Activated CD8-positive, alpha-beta memory T cell treated with anti-CD3 and anti-CD28 coated beads, Interleukin-2, amount 50 U/mL, for 24 hours (primary cell): Measurements from ENCODE around the gene SLC17A3.

Experiments
- DNase-seq: peaks from one replicate; pipeline ENCODE4 v3.0.0-alpha.2; 2020; ENCODE audit errors: extremely low read depth

The SLC17A3 gene, protein sequence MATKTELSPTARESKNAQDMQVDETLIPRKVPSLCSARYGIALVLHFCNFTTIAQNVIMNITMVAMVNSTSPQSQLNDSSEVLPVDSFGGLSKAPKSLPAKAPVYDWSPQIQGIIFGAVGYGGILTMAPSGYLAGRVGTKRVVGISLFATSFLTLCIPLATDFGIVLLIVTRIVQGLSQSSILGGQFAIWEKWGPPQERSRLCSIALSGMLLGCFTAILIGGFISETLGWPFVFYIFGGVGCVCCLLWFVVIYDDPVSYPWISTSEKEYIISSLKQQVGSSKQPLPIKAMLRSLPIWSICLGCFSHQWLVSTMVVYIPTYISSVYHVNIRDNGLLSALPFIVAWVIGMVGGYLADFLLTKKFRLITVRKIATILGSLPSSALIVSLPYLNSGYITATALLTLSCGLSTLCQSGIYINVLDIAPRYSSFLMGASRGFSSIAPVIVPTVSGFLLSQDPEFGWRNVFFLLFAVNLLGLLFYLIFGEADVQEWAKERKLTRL

GRCh38 chr6:25874118-25874517 lies at the start of gene SLC17A3:
SLC17A3 (minus strand) TSS chr6:25874243; CDS start chr6:25868387, 5,856 bp downstream.
- DNase-seq, result no peak

GRCh38 chr6:25922301-25922700 lies 48.3 kb upstream of the SLC17A3 start:
- no peak for DNase-seq

DNA sequence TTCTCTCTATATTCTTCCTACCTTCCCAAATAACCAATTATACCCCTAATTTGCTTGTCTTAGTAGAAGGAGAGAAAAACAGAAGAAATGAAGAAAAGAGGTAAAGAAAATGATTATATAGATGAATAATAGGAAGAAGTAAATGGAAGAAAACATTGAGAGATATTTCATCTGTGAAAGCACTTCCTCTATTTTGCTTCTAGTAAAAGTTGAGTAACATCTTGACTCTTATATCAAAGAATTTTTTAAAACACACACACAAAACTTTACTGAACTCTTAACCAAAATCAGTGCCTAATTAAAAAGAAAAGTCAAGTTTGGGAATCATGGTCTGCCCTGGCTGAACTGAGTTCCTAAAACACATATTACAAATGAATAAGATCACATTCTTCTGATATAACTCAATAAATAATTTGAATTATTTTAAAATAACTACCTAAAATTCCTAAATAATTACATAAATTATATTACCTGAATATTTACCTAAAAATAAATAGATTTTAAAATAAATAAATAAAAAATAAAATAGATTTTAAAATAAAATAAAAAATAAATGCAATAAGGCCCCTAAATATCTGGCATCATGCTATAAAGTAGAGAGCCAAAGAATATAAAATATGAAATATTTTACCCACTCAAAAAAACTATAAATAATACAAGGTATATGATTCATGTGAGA lies 47.6 kb upstream of the SLC17A3 start:
- no peak for DNase-seq

- DNase-seq, result no peak
Observed at GRCh38 chr6:25919657-25920056, 45.6 kb upstream of the SLC17A3 start.

DNA sequence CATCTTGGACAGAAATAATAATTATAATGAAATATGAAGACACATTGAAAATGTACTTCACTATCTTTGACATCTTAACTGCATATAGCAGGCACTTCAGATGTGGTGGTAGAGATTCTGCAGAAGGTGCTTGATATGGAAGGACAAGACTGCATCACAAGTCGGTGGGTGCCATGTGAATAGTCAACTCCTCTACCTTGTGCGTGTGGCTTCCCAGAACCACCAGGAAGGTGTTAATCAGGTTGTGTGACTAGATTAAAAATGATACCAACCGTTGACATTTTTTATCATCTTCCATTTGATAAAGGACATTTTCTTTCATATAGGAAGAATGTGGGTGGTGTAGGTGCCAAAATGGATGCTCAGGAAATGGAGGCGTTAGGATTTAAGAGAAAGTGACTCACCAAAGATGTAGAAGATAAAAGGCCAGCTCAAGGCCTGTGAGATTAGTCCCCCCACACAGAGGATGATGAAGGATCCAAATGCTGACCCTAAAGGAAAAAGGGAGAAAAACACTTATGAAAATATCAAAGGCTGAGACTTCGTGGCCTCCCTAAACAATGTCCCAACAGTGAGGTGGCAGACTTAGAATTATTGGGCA lies 44.1 kb upstream of the SLC17A3 start:
- DNase-seq, result no peak

DNA sequence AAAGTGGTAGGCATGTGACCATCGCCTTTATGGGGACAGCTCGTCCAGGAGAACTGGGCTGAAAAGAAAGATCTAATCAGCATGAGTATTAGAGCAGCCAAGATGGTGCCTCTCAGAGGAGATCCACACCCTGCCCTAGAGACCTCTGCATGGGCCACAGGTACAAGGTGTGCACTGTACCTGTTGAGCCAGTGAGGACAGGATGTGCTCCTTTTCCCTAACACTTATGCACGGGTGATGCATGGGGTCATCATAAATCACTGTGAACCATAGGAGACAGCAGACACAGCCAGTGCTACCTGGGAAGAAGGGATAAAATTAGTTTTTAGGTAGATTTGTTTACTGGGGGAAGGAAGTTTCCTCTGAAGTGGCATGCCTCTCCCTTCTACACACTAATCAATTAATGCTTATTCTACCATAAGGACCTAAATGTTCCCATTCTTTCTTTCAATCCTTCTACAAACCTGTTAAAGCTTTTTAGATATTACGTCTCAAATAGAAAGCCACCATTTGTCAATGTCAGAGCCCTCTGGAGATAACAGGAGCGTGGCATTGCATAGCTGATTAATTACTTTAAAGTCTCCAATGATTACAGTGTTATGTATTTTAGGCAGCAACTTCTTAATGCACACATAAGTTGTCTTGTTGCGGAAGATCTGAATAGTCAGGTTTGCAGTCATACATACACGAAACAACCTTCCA lies 42.9 kb upstream of the SLC17A3 start:
- DNase-seq, result no peak

GRCh38 chr6:25916330-25916729 lies 42.3 kb upstream of the SLC17A3 start:
- no peak for DNase-seq

- no peak for DNase-seq
Observed at GRCh38 chr6:25913741-25914140, 39.7 kb upstream of the SLC17A3 start.

DNA sequence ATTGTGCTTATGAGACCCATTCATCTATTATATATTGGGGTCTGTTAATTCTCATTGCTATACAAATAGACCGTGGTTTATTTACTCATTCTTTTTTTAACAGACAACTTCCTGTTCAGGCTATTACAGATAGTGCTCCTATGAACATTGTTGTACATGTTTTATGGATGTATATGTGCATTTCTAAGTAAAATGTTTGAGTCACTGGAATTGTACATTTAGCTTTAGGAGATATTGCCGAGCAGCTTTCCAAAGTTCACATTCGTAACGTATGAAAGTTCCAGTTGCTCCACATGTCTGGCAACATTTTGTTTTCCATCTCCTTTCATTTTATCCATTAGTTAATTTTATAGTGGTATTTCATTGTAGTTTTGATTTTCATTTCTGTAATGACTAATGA lies 37.3 kb upstream of the SLC17A3 start:
- DNase-seq, result no peak

GRCh38 chr6:25907475-25908014 lies 33.5 kb upstream of the SLC17A3 start:
- DNase-seq, result no peak

DNA sequence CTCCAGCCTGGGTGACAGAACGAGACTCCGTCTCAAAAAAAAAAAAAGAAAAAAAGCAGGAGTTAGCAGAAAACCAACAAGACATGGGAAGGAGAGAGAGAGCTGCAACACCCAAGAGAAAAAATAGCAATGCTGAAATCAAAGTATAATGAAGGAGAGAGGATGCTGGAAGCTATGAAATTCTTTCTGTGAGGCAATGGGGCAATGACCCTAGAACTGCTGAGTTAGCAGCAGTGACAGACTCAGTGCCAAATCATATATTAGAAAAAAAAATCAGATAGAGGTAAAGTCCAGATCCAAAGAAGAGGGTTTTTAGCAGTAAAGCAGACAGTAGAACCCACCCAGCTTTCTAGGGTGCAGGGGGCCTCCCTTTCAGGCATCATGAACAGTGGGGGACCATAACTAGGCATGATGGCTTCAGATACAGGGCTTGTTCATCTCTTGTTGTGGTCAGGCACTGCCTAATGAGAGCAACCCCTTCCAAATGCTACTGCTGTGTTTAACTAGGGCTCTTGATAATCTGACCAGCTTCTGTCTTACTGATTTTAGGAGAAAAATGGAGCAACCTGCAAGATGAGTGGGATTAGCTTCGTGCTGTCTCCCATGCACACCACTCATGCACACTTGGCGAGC lies 29.5 kb upstream of the SLC17A3 start:
- no peak for DNase-seq

GRCh38 chr6:25902071-25902470 lies 28.0 kb upstream of the SLC17A3 start:
- no peak for DNase-seq

DNA sequence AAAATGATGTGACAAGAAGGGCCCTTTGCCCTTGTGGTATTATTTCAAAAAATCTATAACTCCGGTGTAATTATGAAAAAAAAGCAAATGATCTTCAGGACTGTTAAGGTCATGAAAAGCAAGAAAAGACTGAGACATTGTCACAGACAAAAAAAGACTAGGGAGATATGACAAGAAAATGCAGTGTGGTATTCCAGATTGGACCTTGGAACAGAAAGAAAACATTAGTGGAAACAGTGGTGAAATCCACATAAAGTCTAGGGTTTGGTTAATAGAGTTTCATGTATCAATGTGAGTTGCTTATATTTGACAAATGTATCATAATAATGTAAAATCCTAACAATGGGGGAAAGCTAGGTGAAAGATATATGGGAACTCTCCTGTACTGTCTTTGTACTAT lies 26.8 kb upstream of the SLC17A3 start:
- DNase-seq, result no peak

GRCh38 chr6:25899580-25900408 lies 25.8 kb upstream of the SLC17A3 start:
- no peak for DNase-seq

- no peak for DNase-seq
Observed at GRCh38 chr6:25899123-25899522, 25.1 kb upstream of the SLC17A3 start.

- no peak for DNase-seq
Observed at GRCh38 chr6:25898289-25898977, 24.4 kb upstream of the SLC17A3 start.

DNA sequence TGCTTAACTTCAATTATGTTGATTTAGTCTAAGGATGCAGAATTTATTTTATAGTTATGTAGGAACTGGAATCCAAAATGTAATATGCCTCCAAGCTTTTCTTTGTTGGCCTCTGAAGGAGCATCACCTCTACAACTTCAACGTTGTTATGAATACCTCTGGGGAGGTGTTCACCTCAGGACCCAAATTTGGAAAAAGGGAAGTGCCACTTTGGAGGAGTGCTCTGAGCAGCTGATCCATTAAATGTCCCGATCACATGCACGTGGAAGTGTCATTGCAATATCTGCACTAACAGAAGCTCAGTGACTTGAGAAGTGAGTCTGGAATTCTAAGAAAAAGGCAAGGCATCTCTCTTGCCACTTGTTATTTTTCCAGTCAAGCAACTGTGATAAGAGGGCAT lies 22.2 kb upstream of the SLC17A3 start:
- no peak for DNase-seq

DNA sequence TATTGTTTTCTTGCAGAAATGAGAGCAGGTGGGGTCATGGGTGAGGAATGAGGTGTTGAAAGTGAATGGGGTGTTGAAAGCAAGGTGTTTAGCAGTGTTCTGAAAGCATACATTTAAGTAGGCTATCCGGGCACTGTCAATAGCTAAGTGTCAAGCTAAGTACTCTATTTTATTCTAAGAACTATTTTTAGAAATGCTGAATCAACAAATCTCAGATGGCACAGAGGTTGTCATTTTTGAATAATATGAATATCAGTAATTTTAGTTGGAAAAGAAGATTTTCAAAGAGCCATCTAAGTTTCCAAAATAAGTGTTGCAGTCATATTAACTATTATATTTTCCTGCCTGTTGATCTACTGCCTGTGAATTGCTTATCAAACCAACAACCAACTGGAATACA lies 21.7 kb upstream of the SLC17A3 start:
- DNase-seq, result no peak

- no peak for DNase-seq
Observed at GRCh38 chr6:25893778-25894177, 19.7 kb upstream of the SLC17A3 start.

GRCh38 chr6:25892877-25893276 lies 18.8 kb upstream of the SLC17A3 start:
- DNase-seq, result no peak
